OCI-LY1 (cell line): Measurements from ENCODE around the gene SLC33A1.
"Not testable (repeated sequence)": the region's sequence is repeated elsewhere in the genome, so short reads cannot be mapped to it uniquely, and the experiment has no call there.

Experiments
- CTCF ChIP-seq: fragments of 200-600 bp; sonication (generic), shearing (Covaris generic); IDR thresholded peaks from 2 replicates; pipeline ENCODE4 v1.5.1; 2017; ENCODE audit warnings: mild to moderate bottlenecking, antibody characterized with exemption, low read length, moderate library complexity, mixed read lengths
- EZH2 ChIP-seq: fragments of 200-600 bp; sonication (generic), shearing (Covaris generic); IDR thresholded peaks from 2 replicates; pipeline ENCODE4 v1.8.0; 2017; ENCODE audit warnings: borderline replicate concordance, mixed run types, mild to moderate bottlenecking, antibody characterized with exemption, low read length, moderate library complexity, mixed read lengths

GRCh38 chr3:155828490-155829098 lies 25.6 kb downstream of the SLC33A1 start:
- TF ChIP-seq CTCF, EZH2: not testable (repeated sequence)
